Activated effector memory CD4-positive, alpha-beta T cell treated with anti-CD3 and anti-CD28 coated beads, Interleukin-2, amount 50 U/mL, for 16 hours (primary cell): Measurements from ENCODE around the gene PROK2.

Source experiments
- DNase-seq: peaks from one replicate; pipeline ENCODE4 v3.0.0-alpha.2; 2020

PROK2 gene

DNA sequence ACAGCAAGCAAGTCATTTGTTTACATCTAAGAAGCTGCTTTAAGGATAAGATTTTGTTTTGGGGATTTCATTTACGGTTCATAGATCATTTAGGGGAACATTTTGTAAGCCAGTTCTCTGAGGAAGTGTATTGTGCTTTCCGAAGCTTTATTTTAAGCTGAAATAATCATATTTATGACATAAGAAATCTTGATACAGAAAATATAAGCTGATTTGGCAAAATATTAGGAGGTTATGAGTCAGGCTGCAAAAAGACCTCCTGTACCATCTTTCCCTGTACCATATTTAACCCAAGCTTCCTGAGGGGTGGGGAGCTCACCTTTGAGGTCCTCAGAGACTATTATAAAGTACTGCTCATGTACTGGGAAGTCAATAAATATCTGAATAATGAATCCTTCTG lies 51.6 kb downstream of the PROK2 start:
- no peak for DNase-seq

DNA sequence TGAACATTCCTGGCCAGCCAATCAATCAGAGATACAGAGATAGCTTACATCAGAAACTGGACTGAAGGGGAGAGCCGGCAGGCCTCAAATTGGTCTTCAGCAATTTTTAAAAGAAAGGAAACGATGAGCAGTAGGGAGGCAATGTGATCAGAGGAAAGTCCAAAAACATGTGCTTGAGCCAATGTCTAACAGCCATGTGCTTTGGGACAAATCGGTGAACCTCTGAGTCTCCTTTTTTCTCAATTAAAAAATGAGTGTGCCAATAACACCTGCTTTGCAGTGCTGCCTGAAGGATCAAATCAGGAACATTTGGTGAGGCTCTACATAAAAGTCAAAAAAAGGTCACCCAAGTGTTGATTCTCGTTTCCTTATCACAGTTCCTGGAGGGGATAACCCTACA lies 52.3 kb downstream of the PROK2 start:
- DNase-seq: no peak

- no peak for DNase-seq
Measured at GRCh38 chr3:71728632-71729342, 56.2 kb downstream of the PROK2 start.

DNA sequence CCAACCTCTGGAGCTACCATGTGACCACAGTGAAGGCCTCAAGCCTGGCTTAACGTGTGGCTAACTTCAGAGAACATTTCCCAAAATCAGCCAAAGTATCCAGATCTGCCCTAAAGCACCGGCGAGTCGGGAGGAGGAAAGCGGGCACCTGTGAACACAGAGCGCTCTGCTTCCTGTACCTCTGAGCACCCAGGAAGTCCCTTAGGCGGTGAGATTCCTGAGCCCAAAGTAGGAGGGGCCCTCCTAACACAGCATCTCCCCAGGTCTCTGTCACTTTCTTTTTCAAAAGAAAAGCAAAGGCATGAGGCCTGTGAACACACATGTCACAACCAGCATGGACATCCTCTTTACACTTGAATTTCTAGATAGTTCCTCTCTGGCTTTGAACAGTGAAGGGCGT lies 58.8 kb downstream of the PROK2 start:
- peak; percentile 83 for DNase-seq

DNA sequence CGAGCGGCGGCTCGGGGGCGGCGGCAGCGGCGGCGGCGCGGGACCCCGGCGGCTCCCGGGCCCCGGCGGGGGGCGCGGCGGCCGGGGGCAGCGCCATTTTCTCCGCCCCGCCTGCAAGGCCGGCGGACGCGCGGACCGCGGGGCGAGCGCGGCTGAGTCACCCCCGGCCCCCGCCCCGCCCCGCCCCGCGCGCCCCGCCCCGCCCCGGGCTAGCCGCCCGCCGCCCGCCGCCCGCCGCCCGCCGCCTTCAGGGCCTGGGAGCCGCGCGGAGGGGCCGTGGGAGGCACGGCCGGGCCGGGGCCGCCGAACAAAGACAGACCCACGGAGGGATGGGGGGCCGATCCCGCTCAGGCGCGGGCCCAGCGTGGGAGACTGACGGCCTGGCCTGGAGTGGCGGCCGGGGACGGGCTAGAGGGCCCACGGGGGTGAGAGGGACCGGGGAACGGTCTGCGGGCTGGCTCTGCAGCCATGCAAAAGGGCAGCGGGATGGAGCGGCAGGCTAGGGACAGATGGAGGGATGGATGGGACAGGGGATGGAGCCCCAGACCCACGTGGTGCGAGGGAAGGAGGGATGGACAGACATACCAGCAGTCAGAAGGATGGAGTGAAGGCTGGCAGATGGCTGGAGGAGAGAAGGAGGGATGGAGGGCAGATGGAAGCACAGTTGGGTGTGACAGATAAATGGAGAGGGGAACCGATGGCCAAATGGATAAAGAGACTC lies 59.5 kb downstream of the PROK2 start, which contains the start of gene EIF4E3:
TSS of gene EIF4E3 (minus strand) at position 132 of the 721 bp plus-strand sequence. CDS start at position 97, 35 bp downstream.
- peak; percentile 80 for DNase-seq

DNA sequence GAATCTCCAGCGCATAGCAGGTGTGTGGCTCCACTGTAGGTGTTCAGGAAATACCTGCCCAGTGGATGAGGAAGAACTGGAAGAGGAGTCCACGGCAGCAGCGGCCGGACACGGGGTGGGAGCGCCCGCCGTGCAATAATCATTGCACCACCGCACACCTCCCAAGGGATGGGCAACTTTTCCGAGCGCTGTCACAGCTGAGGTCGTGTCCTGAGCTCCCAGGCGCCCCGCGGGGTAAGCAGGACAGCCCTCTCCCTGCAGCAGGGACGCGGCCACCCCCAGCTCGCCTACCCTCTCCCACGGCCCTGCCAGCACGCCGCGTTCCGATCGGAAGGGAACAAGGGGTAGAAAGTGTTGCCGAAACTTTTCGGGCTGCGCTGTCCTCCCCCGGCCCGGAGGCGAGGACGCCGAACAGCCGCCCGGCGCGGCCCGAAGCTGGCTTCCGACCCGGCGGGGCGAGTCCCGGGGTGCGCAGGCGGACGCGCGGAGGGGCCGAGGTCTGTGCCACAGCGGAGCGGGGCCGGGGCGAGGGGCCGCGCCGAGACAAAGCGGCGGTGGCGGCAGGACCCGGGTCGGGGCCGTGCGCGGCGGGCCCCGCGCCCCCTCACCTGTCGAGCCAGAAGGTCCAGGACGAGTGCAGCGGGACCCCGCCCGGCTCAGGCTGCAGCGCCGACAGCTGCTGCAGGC lies 60.2 kb downstream of the PROK2 start:
- peak; percentile 78 for DNase-seq

GRCh38 chr3:71724171-71724453 lies 60.8 kb downstream of the PROK2 start:
- DNase-seq: no peak

- peak; percentile 79 for DNase-seq
Measured at GRCh38 chr3:71723452-71724170, 61.3 kb downstream of the PROK2 start.

DNA sequence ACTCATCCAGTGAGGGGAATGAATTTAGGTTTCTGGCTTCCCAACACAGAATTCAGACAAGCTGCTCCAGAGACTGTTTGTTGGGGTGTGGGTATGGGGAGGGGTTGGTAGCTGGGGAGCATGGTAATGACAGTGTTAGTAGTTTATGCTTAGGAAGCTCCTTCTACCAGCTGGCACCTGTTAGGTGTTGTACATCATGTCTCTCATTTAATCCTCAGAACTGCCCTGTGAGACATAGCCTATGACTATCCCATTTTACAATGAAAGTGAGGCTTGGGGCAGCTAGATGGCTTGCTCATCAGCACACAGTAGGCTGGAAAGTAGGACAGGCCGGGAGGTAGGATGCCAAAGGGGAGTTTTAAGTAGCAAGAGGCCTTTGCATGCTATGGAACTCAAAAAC lies 62.3 kb downstream of the PROK2 start:
- DNase-seq: no peak
